Large intestine (tissue), 3 donors: Measurements from ENCODE around the gene CRYBG2. TPM values are rescaled to one million over a fixed set of nuclear protein-coding genes. Genes with fewer than 3 reads are reported as not detected.
A peak's percentile ranks its signal among the peaks of the same experiment; 100 is the strongest.
"Not testable (repeated sequence)": the region's sequence is repeated elsewhere in the genome, so short reads cannot be mapped to it uniquely, and the experiment has no call there.

Experiments
- DNase-seq, 2 donors: peaks; one replicate each; pipeline versions ENCODE4 v3.0.0 to v3.0.0-alpha.2; 2013
- H3K27ac ChIP-seq: one replicate; pipeline ENCODE4 v1.5.1; 2013; ENCODE audit warnings: low read length
- H3K27me3 ChIP-seq: 2 replicates; pipeline ENCODE4 v1.6.1; 2013; ENCODE audit warnings: low read length; ENCODE audit not compliant: control insufficient read depth, insufficient read depth
- H3K36me3 ChIP-seq: 2 replicates; pipeline ENCODE4 v1.6.1; 2013; ENCODE audit warnings: low read length; ENCODE audit not compliant: control insufficient read depth, insufficient read depth
- H3K4me1 ChIP-seq: one replicate; pipeline ENCODE4 v1.6.1; 2013; ENCODE audit warnings: low read length; ENCODE audit not compliant: control insufficient read depth, insufficient read depth
- H3K4me3 ChIP-seq: one replicate; pipeline ENCODE4 v1.5.1; 2013; ENCODE audit warnings: low read length
- H3K9me3 ChIP-seq: one replicate; pipeline ENCODE4 v1.6.1; 2013; ENCODE audit warnings: mild to moderate bottlenecking, low read depth, low read length, moderate library complexity; ENCODE audit not compliant: control insufficient read depth
- WGBS: methylation state at CpG from one replicate; pipeline ENCODE4 v1.1.5; 2013; ENCODE audit warnings: low lambda C conversion rate; ENCODE audit not compliant: insufficient coverage; 5-methylcytosine and 5-hydroxymethylcytosine counted together
- polyA plus RNA-seq: library from polyadenylated mRNA; unstranded; fragments of 120-200 nt; gene quantifications from one replicate; pipeline ENCODE4 v1.2.1, GENCODE V29; 2013

CRYBG2 gene
- polyA plus RNA-seq, 1 donor = 3.9 TPM

GRCh38 chr1:26384076-26384475 is 30.1 kb upstream of the CRYBG2 start:
- Histone ChIP-seq H3K27ac (no peak overlapping the region), H3K4me3 (no peak overlapping the region), H3K4me1 (no peaks in the 10 kb centered on the region), H3K27me3 (peaks cover 4% of the 10 kb centered on the region), H3K36me3 (no peaks in the 10 kb centered on the region), H3K9me3 (no peaks in the 10 kb centered on the region)
- DNase-seq = no peak
- WGBS = 100% methylated on average over 1 of the region's 3 CpGs

- WGBS = no CpG with 5 or more reads among the region's 3 CpGs
- no peaks in the 10 kb centered on the region for H3K36me3 ChIP-seq
These were observed 24.9 kb upstream of the CRYBG2 start for GRCh38 chr1:26378879-26379251.

DNA sequence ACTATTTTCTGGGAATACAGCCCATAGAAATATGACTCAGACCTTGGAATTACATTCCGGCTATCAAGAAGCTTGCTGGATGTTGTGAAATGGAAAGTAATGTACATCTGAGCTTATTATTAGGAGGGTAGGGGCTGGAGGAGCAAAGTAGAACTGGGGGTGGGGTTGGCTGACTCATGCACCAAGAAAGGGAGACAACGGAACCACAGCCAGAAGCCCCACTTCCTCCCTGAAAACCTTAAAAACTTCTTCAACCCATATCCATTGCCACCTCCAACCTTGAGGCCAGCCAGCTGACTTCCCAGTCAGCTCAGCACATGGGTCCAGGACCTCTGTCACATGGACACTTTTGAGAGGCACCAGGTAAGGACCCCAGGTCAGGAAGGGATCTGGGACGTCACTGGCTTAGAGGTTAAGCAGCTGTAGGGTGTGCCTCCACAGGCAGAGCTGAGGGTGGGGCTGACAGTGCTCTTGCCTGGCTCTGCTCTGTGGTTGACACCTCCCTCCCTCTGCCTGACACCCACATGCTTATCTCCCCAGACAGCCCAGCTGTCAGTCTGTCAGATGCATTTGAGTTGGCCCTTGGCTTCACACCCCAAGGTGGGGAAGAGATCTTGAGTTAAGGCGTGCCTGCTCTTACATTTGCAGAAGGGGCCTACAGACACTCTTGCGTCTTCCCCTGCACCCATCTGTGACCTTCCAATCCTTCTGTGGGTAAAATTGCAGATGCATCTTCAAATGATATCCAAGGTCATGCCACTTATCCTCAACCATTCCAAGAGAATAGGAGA is 24.4 kb upstream of the CRYBG2 start:
- peak; percentile 36 to 76 for DNase-seq

More at GRCh38 chr1:26378879-26379251, 24.9 kb upstream of the CRYBG2 start:
- DNase-seq = no peak
- Histone ChIP-seq H3K4me3 (no peak overlapping the region), H3K4me1 (peaks cover 3% of the 10 kb centered on the region), H3K27ac (no peak overlapping the region), H3K27me3 (peaks cover 5% of the 10 kb centered on the region), H3K9me3 (no peaks in the 10 kb centered on the region)

DNA sequence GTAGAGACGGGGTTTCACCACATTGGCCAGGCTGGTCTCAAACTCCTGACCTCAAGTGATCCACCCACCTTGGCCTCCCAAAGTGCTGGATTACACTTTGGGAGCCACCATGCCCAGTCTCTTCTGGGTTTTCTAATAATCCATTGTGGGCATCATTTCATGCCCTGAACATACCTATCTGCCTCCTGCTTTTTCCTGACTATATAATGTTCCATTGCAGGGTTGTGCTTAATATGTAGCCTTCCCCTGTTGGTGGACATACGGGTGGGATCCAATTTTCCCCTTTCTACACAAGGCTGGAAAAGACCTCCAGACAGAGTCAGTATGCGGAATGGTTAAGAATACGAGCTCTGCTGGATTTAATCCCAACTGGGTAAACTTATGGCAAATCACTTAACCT is 22.1 kb upstream of the CRYBG2 start:
- no CpG with 5 or more reads among the region's 4 CpGs for WGBS

More for the DNA sequence above, 24.4 kb upstream of the CRYBG2 start:
- Histone ChIP-seq H3K4me3 (no peak overlapping the region), H3K9me3 (no peaks in the 10 kb centered on the region), H3K27me3 (peaks cover 5% of the 10 kb centered on the region), H3K36me3 (no peaks in the 10 kb centered on the region), H3K27ac (peak overlapping the region; percentile 55), H3K4me1 (peaks cover 3% of the 10 kb centered on the region)
- WGBS = no CpG with 5 or more reads among the region's 5 CpGs

DNA sequence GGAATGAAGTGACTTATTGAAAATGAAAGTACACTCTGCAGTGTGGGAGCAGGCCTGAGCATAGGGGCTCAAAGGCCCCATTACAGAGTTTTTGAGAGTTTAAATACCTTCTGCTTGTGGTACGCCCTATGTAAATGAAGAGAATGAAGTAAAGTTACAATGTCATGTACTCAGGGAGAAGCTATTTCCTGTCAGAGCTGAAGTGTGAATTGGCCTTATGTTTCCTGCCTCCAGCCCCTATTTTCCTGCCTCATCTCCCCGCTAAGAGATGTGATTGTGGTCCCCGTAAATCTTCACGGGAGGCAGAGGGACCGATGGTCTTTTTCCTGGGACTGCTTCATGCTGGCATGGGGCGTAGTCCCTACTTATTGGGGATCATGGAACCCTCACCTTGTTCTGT is 21.2 kb upstream of the CRYBG2 start:
- Histone ChIP-seq H3K27ac (no peak overlapping the region), H3K9me3 (no peaks in the 10 kb centered on the region), H3K4me1 (peaks cover 3% of the 10 kb centered on the region), H3K4me3 (no peak overlapping the region), H3K27me3 (peaks cover 4% of the 10 kb centered on the region), H3K36me3 (no peaks in the 10 kb centered on the region)
- DNase-seq = no peak
- WGBS = no CpG with 5 or more reads among the region's 6 CpGs

More for the DNA sequence above, 22.1 kb upstream of the CRYBG2 start:
- Histone ChIP-seq H3K9me3 (no peaks in the 10 kb centered on the region), H3K27me3 (peaks cover 6% of the 10 kb centered on the region), H3K27ac (no peak overlapping the region), H3K36me3 (no peaks in the 10 kb centered on the region), H3K4me1 (peaks cover 3% of the 10 kb centered on the region), H3K4me3 (no peak overlapping the region)
- DNase-seq = no peak

GRCh38 chr1:26374361-26374760 is 20.4 kb upstream of the CRYBG2 start:
- not testable (repeated sequence) for H3K36me3 ChIP-seq, H3K27ac ChIP-seq, H3K4me1 ChIP-seq, H3K4me3 ChIP-seq, H3K9me3 ChIP-seq, DNase-seq, H3K27me3 ChIP-seq
- WGBS = no CpG with 5 or more reads among the region's 2 CpGs

GRCh38 chr1:26373789-26374188 is 19.9 kb upstream of the CRYBG2 start:
- Histone ChIP-seq H3K9me3 (no peaks in the 10 kb centered on the region), H3K4me3 (no peak overlapping the region), H3K27me3 (peaks cover 4% of the 10 kb centered on the region), H3K4me1 (peaks cover 3% of the 10 kb centered on the region), H3K36me3 (no peaks in the 10 kb centered on the region), H3K27ac (no peak overlapping the region)
- DNase-seq = no peak
- 40% methylated on average over 1 of the region's 2 CpGs for WGBS

- no peak overlapping the region for H3K4me3 ChIP-seq
- no peak for DNase-seq
- WGBS = no CpG with 5 or more reads among the region's 4 CpGs
- H3K4me1 ChIP-seq = peaks cover 2% of the 10 kb centered on the region
- H3K27me3 ChIP-seq = peaks cover 4% of the 10 kb centered on the region
- no peaks in the 10 kb centered on the region for H3K36me3 ChIP-seq
- H3K9me3 ChIP-seq = no peaks in the 10 kb centered on the region
- H3K27ac ChIP-seq = no peak overlapping the region
These were observed 19.4 kb upstream of the CRYBG2 start for GRCh38 chr1:26373281-26373680.

DNA sequence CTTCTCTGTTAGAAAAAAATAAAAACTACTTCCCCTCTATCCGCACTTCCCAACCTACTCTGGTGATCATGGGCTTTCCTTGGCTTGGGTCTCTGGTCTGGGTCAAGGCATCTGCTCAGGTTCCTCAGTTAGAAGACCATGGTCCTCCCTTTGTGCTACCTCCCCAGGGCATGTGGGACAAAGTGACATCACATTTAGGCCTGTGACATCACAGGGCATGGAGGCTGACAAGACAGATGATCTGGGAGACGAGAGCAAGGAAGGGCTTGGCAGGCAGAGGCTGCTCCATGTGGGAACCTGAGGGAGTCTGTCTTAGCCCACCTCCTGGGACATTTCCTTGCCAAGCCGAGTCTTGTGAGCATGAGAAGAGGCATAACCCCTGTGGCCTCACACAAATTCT is 18.7 kb upstream of the CRYBG2 start, which contains the start of gene ZNF683:
TSS of gene ZNF683 (minus strand) at position 140 of the 400 bp plus-strand sequence. CDS start 4,179 bp downstream, outside the sequence.
- not testable (repeated sequence) for H3K9me3 ChIP-seq, H3K27me3 ChIP-seq, H3K27ac ChIP-seq, H3K36me3 ChIP-seq, H3K4me1 ChIP-seq, DNase-seq, H3K4me3 ChIP-seq
- WGBS = 80% methylated on average over 1 of the region's 3 CpGs

DNA sequence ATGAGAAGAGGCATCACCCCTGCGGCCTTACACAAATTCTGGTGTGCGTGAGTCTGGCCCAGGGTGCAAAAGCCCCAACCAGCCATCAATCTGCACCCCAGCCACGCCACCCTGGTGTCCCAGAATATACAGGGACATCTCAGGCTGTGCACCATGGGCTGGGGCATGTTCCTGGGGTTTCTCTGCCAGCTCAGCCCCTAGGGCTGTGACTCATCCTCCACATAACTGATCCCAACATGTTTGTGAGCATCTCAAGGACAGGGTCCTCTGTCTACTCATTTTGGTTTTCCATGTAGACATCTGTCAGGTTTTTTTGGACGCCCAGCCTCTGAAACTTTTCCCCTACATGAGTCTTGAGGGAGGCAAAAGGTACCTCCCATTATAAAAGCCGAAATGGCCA is 18.1 kb upstream of the CRYBG2 start:
- H3K9me3 ChIP-seq = no peaks in the 10 kb centered on the region
- no CpG with 5 or more reads among the region's 5 CpGs for WGBS
- H3K4me3 ChIP-seq = no peak overlapping the region
- H3K27me3 ChIP-seq = peaks cover 4% of the 10 kb centered on the region
- no peaks in the 10 kb centered on the region for H3K4me1 ChIP-seq
- H3K36me3 ChIP-seq = no peaks in the 10 kb centered on the region
- no peak for DNase-seq
- no peak overlapping the region for H3K27ac ChIP-seq
